Suppressor macrophage treated with lipopolysaccharide for 1 hour (primary cell): ENCODE data around the gene HMGN5.

Source experiments
- DNase-seq, 3 donors: peaks; one replicate each; pipeline ENCODE4 v3.0.0-alpha.2; 2020 to 2022

HMGN5 gene

GRCh38 chrX:81120258-81120935 is 81.3 kb downstream of the HMGN5 start:
- DNase-seq = no peak

GRCh38 chrX:81114757-81115156 is 87.0 kb downstream of the HMGN5 start:
- DNase-seq = no peak

GRCh38 chrX:81110286-81110685 is 91.4 kb downstream of the HMGN5 start:
- DNase-seq = no peak

- DNase-seq = no peak
Measured at GRCh38 chrX:81082649-81083048, 119.1 kb downstream of the HMGN5 start.
